K562 (cell line): ENCODE data around the gene ZNF541. TPM values are rescaled to one million over a fixed set of nuclear protein-coding genes. Genes with fewer than 3 reads are reported as not detected.
A peak's percentile ranks its signal among the peaks of the same experiment; 100 is the strongest.

Experiments
- ELK1 ChIP-seq: sonication (generic); formaldehyde crosslinking; IDR thresholded peaks from 2 replicates; pipeline ENCODE4 v1.8.1; 2022; ENCODE audit warnings: missing genetic modification reagents
- HIVEP1 ChIP-seq: fragments of 250-450 bp; sonication (Bioruptor Pico); IDR thresholded peaks from 2 replicates; pipeline ENCODE4 v1.4.0; 2020; ENCODE audit warnings: mild to moderate bottlenecking
- NR2C2 ChIP-seq, 2 experiments: fragments of 200-800 bp in 1 of 2; sonication (Bioruptor generic) in 1 of 2; sonication (generic) in 1 of 2; formaldehyde crosslinking in 1 of 2; IDR thresholded peaks; 2 replicates each; pipeline versions ENCODE4 v1.6.1 to v1.8.0; 2016 to 2022; ENCODE audit warnings: mild to moderate bottlenecking in 1 of 2, missing compliant biosample characterization in 1 of 2, missing genetic modification characterization in 1 of 2, missing genetic modification reagents in 1 of 2
- SREBF2 ChIP-seq: sonication (generic); formaldehyde crosslinking; IDR thresholded peaks from 2 replicates; pipeline ENCODE4 v1.4.0; 2020; ENCODE audit warnings: mild to moderate bottlenecking, missing genetic modification reagents
- TCF7 ChIP-seq: sonication (generic); IDR thresholded peaks from 2 replicates; pipeline ENCODE4 v1.6.1; 2016; ENCODE audit warnings: antibody characterized with exemption, borderline replicate concordance
- ZKSCAN1 ChIP-seq: fragments of 150-350 bp; IDR thresholded peaks from 2 replicates; pipeline ENCODE4 v1.6.1; 2016; ENCODE audit warnings: low read depth, low read length
- polyA plus RNA-seq, 8 experiments: library from polyadenylated mRNA; depleted of rRNA in 4 of 8; stranded (reverse) in 5 of 8; unstranded in 3 of 8; fragments of >200 nt; fragmentation: Nextera tagmentation in 2 of 8; fragmentation: Illumina TruSeq in 1 of 8; extraction: Ambion mirVana in 2 of 8; extraction: Trizol in 1 of 8; gene quantifications; 2 replicates each; pipeline versions ENCODE4 v1.2.1 to v1.2.3, GENCODE V29; 2011 to 2014; ENCODE audit warnings: inconsistent platforms in 1 of 8, missing spikeins in 1 of 8
- small RNA-seq: library from RNA; depleted of rRNA; stranded (forward); fragments of <200 nt; gene quantifications from one replicate; pipeline ENCODE3, GENCODE V24; 2014
- total RNA-seq, 7 experiments: library from RNA; depleted of rRNA in 6 of 7; stranded (reverse); fragments of >200 nt in 6 of 7; fragmentation: Illumina TruSeq in 2 of 7; extraction: Trizol in 2 of 7; gene quantifications; 2 replicates each; pipeline versions ENCODE4 v1.2.1 to v1.2.3, GENCODE V29; 2011 to 2021; ENCODE audit warnings: low replicate concordance in 1 of 7

Gene ZNF541
- total and polyA plus RNA-seq, 9 of the 15 experiments (the other 6 are each of a cell fraction or from before 2014, with no cell fraction given): 0.04 to 0.11 (median 0.05) TPM; not detected in 1

GRCh38 chr19:47523473-47523872 is 49.5 kb downstream of the ZNF541 start (continued):
- TF ChIP-seq NR2C2 (CRISPR knock-in tag; IDR thresholded peaks at IDR 0.05) (no peak), NR2C2 (tag; IDR thresholded peaks at IDR 0.05) (peak; percentile 29; the same call in 1 of the 2 replicates), SREBF2 (CRISPR knock-in tag) (no peak), ZKSCAN1 (no peak), ELK1 (no peak), TCF7 (no peak), HIVEP1 (CRISPR knock-in tag) (no peak)
- TF ChIP-seq, all 486 proteins: peak for 3

Small RNAs within 50 kb of the gene (small RNA-seq; reads per million reads assigned to genes)
- not detected for gene RN7SL322P

Other genes with a start within 250 kb of the ZNF541 start
Only the 7 nearest of the 12 such genes appear.
- 0.18 and 0.33 TPM in 2 replicates for gene MEIS3, start 153.6 kb downstream of the ZNF541 start, total RNA-seq (2014; rRNA removed)
- 0.32 and 0.36 TPM in 2 replicates for gene MEIS3, start 153.6 kb downstream of the ZNF541 start, total RNA-seq (2014; rRNA removed; fragmentation: Illumina TruSeq; extraction: Trizol)
- gene MEIS3, start 153.6 kb downstream of the ZNF541 start, total RNA-seq (2015; rRNA removed; fragmentation: Illumina TruSeq; extraction: Trizol): 0.11 and 0.19 TPM in 2 replicates
- gene MEIS3, start 153.6 kb downstream of the ZNF541 start, total RNA-seq (2021): 0.67 and 0.71 TPM in 2 replicates
- 0.21 and 0.80 TPM in 2 replicates for gene MEIS3, start 153.6 kb downstream of the ZNF541 start, polyA plus RNA-seq (2011; rRNA removed)
- 0.28 and 0.46 TPM in 2 replicates for gene MEIS3, start 153.6 kb downstream of the ZNF541 start, polyA plus RNA-seq (2014; fragmentation: Illumina TruSeq; extraction: Trizol)
- gene MEIS3, start 153.6 kb downstream of the ZNF541 start, polyA plus RNA-seq (2014; fragmentation: Nextera tagmentation; extraction: Ambion mirVana): under 1 TPM in 1 of 2 experiments, not detected in 1; 0.06 TPM
- gene MEIS3, start 153.6 kb downstream of the ZNF541 start, polyA plus RNA-seq (2014; rRNA removed): 0.74 and 0.80 TPM in 2 replicates
- gene SLC8A2, start 101.3 kb downstream of the ZNF541 start, total RNA-seq (2014; rRNA removed): 0.64 and 0.86 TPM in 2 replicates
- 0.10 and 0.15 TPM in 2 replicates for gene SLC8A2, start 101.3 kb downstream of the ZNF541 start, total RNA-seq (2014; rRNA removed; fragmentation: Illumina TruSeq; extraction: Trizol)
- gene SLC8A2, start 101.3 kb downstream of the ZNF541 start, total RNA-seq (2015; rRNA removed; fragmentation: Illumina TruSeq; extraction: Trizol): 0.30 TPM in 1 of 2 replicates, not detected in the other
- 0.60 and 0.66 TPM in 2 replicates for gene SLC8A2, start 101.3 kb downstream of the ZNF541 start, total RNA-seq (2021)
- gene SLC8A2, start 101.3 kb downstream of the ZNF541 start, polyA plus RNA-seq (2011; rRNA removed): 0.09 and 0.17 TPM in 2 replicates
- gene SLC8A2, start 101.3 kb downstream of the ZNF541 start, polyA plus RNA-seq (2014; fragmentation: Illumina TruSeq; extraction: Trizol): 0.07 and 0.43 TPM in 2 replicates
- gene SLC8A2, start 101.3 kb downstream of the ZNF541 start, polyA plus RNA-seq (2014; fragmentation: Nextera tagmentation; extraction: Ambion mirVana): not detected
- gene SLC8A2, start 101.3 kb downstream of the ZNF541 start, polyA plus RNA-seq (2014; rRNA removed): 0.18 and 0.32 TPM in 2 replicates
- gene KPTN, start 88.9 kb downstream of the ZNF541 start, total RNA-seq (2014; rRNA removed): 8.5 and 11.9 TPM in 2 replicates
- gene KPTN, start 88.9 kb downstream of the ZNF541 start, total RNA-seq (2014; rRNA removed; fragmentation: Illumina TruSeq; extraction: Trizol): 4.9 and 6.4 TPM in 2 replicates
- 7.8 and 8.0 TPM in 2 replicates for gene KPTN, start 88.9 kb downstream of the ZNF541 start, total RNA-seq (2015; rRNA removed; fragmentation: Illumina TruSeq; extraction: Trizol)
- gene KPTN, start 88.9 kb downstream of the ZNF541 start, total RNA-seq (2021): 14.3 and 16.3 TPM in 2 replicates
- gene KPTN, start 88.9 kb downstream of the ZNF541 start, polyA plus RNA-seq (2011; rRNA removed): 10.0 and 10.5 TPM in 2 replicates
- gene KPTN, start 88.9 kb downstream of the ZNF541 start, polyA plus RNA-seq (2014; fragmentation: Illumina TruSeq; extraction: Trizol): 12.3 and 18.2 TPM in 2 replicates
- gene KPTN, start 88.9 kb downstream of the ZNF541 start, polyA plus RNA-seq (2014; fragmentation: Nextera tagmentation; extraction: Ambion mirVana): 1 to 10 TPM in 1 of 2 experiments, under 1 TPM in 1; 0.56 to 2.7 TPM
- 16.2 and 18.6 TPM in 2 replicates for gene KPTN, start 88.9 kb downstream of the ZNF541 start, polyA plus RNA-seq (2014; rRNA removed)
- 98.6 and 103 TPM in 2 replicates for gene NAPA, start 58.1 kb downstream of the ZNF541 start, total RNA-seq (2014; rRNA removed)
- gene NAPA, start 58.1 kb downstream of the ZNF541 start, total RNA-seq (2014; rRNA removed; fragmentation: Illumina TruSeq; extraction: Trizol): 23.3 and 25.7 TPM in 2 replicates
- 49.3 and 49.4 TPM in 2 replicates for gene NAPA, start 58.1 kb downstream of the ZNF541 start, total RNA-seq (2015; rRNA removed; fragmentation: Illumina TruSeq; extraction: Trizol)
- 88.5 and 92.6 TPM in 2 replicates for gene NAPA, start 58.1 kb downstream of the ZNF541 start, total RNA-seq (2021)
- 77.5 and 115 TPM in 2 replicates for gene NAPA, start 58.1 kb downstream of the ZNF541 start, polyA plus RNA-seq (2011; rRNA removed)
- 82.2 and 88.2 TPM in 2 replicates for gene NAPA, start 58.1 kb downstream of the ZNF541 start, polyA plus RNA-seq (2014; fragmentation: Illumina TruSeq; extraction: Trizol)
- gene NAPA, start 58.1 kb downstream of the ZNF541 start, polyA plus RNA-seq (2014; fragmentation: Nextera tagmentation; extraction: Ambion mirVana): 10 to 100 TPM in 1 of 2 experiments, 1 to 10 TPM in 1; 5.4 to 22.4 TPM
- gene NAPA, start 58.1 kb downstream of the ZNF541 start, polyA plus RNA-seq (2014; rRNA removed): 79.3 and 91.8 TPM in 2 replicates
- 1.0 and 1.2 TPM in 2 replicates for gene BICRA, start 36.0 kb upstream of the ZNF541 start, total RNA-seq (2014; rRNA removed)
- 0.87 and 1.6 TPM in 2 replicates for gene BICRA, start 36.0 kb upstream of the ZNF541 start, total RNA-seq (2014; rRNA removed; fragmentation: Illumina TruSeq; extraction: Trizol)
- 1.4 and 1.5 TPM in 2 replicates for gene BICRA, start 36.0 kb upstream of the ZNF541 start, total RNA-seq (2015; rRNA removed; fragmentation: Illumina TruSeq; extraction: Trizol)
- gene BICRA, start 36.0 kb upstream of the ZNF541 start, total RNA-seq (2021): 8.8 and 9.0 TPM in 2 replicates
- 0.26 and 0.51 TPM in 2 replicates for gene BICRA, start 36.0 kb upstream of the ZNF541 start, polyA plus RNA-seq (2011; rRNA removed)
- gene BICRA, start 36.0 kb upstream of the ZNF541 start, polyA plus RNA-seq (2014; fragmentation: Illumina TruSeq; extraction: Trizol): 7.4 and 7.6 TPM in 2 replicates
- under 1 TPM; 0.01 to 0.07 TPM for gene BICRA, start 36.0 kb upstream of the ZNF541 start, polyA plus RNA-seq (2014; fragmentation: Nextera tagmentation; extraction: Ambion mirVana)
- gene BICRA, start 36.0 kb upstream of the ZNF541 start, polyA plus RNA-seq (2014; rRNA removed): 1.7 and 2.7 TPM in 2 replicates
- gene EHD2, start 140.3 kb upstream of the ZNF541 start, total RNA-seq (2014; rRNA removed): 4.3 and 5.9 TPM in 2 replicates
- gene EHD2, start 140.3 kb upstream of the ZNF541 start, total RNA-seq (2014; rRNA removed; fragmentation: Illumina TruSeq; extraction: Trizol): 1.6 and 1.8 TPM in 2 replicates
- gene EHD2, start 140.3 kb upstream of the ZNF541 start, total RNA-seq (2015; rRNA removed; fragmentation: Illumina TruSeq; extraction: Trizol): 1.8 and 2.3 TPM in 2 replicates
- 26.3 and 32.2 TPM in 2 replicates for gene EHD2, start 140.3 kb upstream of the ZNF541 start, total RNA-seq (2021)
- 3.0 and 9.6 TPM in 2 replicates for gene EHD2, start 140.3 kb upstream of the ZNF541 start, polyA plus RNA-seq (2011; rRNA removed)
- 14.7 and 15.3 TPM in 2 replicates for gene EHD2, start 140.3 kb upstream of the ZNF541 start, polyA plus RNA-seq (2014; fragmentation: Illumina TruSeq; extraction: Trizol)
- 1 to 10 TPM; 1.7 to 2.1 TPM for gene EHD2, start 140.3 kb upstream of the ZNF541 start, polyA plus RNA-seq (2014; fragmentation: Nextera tagmentation; extraction: Ambion mirVana)
- gene EHD2, start 140.3 kb upstream of the ZNF541 start, polyA plus RNA-seq (2014; rRNA removed): 7.5 and 9.0 TPM in 2 replicates
- gene NOP53, start 172.4 kb upstream of the ZNF541 start, total RNA-seq (2014; rRNA removed): 254 and 304 TPM in 2 replicates
- 97.1 and 111 TPM in 2 replicates for gene NOP53, start 172.4 kb upstream of the ZNF541 start, total RNA-seq (2014; rRNA removed; fragmentation: Illumina TruSeq; extraction: Trizol)
- 139 and 145 TPM in 2 replicates for gene NOP53, start 172.4 kb upstream of the ZNF541 start, total RNA-seq (2015; rRNA removed; fragmentation: Illumina TruSeq; extraction: Trizol)
- 207 and 231 TPM in 2 replicates for gene NOP53, start 172.4 kb upstream of the ZNF541 start, total RNA-seq (2021)
- gene NOP53, start 172.4 kb upstream of the ZNF541 start, polyA plus RNA-seq (2011; rRNA removed): 146 and 189 TPM in 2 replicates
- gene NOP53, start 172.4 kb upstream of the ZNF541 start, polyA plus RNA-seq (2014; fragmentation: Illumina TruSeq; extraction: Trizol): 113 and 268 TPM in 2 replicates
- 1 to 10 TPM; 6.5 to 7.0 TPM for gene NOP53, start 172.4 kb upstream of the ZNF541 start, polyA plus RNA-seq (2014; fragmentation: Nextera tagmentation; extraction: Ambion mirVana)
- gene NOP53, start 172.4 kb upstream of the ZNF541 start, polyA plus RNA-seq (2014; rRNA removed): 257 and 274 TPM in 2 replicates